Epithelial cell of proximal tubule (primary cell): ENCODE measurements around the gene ANKRD33B. TPM values are rescaled to one million over a fixed set of nuclear protein-coding genes. Genes with fewer than 3 reads are reported as not detected.

ENCODE experiments used
- DNase-seq: peaks from one replicate; pipeline ENCODE4 v3.0.0-alpha.2; 2011; ENCODE audit warnings: low read depth
- H3K4me3 ChIP-seq: 2 replicates; pipeline ENCODE4 v1.5.1; 2011; ENCODE audit warnings: low read depth, mild to moderate bottlenecking, low read length
- total RNA-seq: library from RNA; depleted of rRNA; stranded (reverse); fragments of >200 nt; gene quantifications from 2 replicates; pipeline ENCODE4 v1.2.3, GENCODE V29; 2015
- TF ChIP-seq, protein P1 (sequence below): conservative IDR thresholded peaks from 2 replicates; pipeline ENCODE4 v1.5.1; 2012; ENCODE audit warnings: low read depth, mild to moderate bottlenecking, low read length

Gene ANKRD33B
- total RNA-seq, 1 donor from 2014 or later, result 2.3 TPM

GRCh38 chr5:10678244-10678643 lies 114.4 kb downstream of the ANKRD33B start:
- no peak overlapping the region for H3K4me3 ChIP-seq
- DNase-seq, result no peak
- TF ChIP-seq, protein P1, sequence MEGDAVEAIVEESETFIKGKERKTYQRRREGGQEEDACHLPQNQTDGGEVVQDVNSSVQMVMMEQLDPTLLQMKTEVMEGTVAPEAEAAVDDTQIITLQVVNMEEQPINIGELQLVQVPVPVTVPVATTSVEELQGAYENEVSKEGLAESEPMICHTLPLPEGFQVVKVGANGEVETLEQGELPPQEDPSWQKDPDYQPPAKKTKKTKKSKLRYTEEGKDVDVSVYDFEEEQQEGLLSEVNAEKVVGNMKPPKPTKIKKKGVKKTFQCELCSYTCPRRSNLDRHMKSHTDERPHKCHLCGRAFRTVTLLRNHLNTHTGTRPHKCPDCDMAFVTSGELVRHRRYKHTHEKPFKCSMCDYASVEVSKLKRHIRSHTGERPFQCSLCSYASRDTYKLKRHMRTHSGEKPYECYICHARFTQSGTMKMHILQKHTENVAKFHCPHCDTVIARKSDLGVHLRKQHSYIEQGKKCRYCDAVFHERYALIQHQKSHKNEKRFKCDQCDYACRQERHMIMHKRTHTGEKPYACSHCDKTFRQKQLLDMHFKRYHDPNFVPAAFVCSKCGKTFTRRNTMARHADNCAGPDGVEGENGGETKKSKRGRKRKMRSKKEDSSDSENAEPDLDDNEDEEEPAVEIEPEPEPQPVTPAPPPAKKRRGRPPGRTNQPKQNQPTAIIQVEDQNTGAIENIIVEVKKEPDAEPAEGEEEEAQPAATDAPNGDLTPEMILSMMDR, result no peak

DNA sequence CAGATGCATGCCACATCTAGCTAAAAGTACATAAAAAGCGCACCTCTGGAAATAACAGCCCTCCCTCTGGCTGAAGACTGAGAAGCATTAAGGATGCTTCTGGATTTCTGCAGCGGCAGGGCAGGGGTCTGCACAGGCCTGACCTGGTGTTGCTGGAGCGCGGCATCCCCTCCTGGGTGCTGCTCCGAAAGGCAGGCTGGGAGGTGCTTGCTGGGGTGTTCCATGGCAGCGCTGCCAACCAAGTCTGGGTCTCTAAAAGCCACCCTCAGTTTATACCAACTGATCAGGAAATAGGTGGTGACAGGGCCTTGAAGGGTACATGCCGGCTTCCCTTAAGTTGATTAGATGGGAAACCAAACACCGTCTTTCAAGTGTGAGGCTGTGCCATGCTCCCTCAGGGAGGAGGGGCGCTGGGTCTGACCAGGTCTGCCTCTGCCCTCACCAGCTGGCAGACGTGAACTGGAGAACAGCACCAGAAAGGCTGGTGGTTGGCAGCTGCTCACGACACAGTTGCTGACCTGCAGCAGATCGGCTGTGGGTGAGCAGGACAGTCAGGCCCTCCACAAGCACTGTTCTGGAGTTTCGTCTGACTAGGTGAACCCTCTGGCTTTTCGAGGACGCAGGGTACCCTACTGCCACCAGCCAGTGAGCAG lies 115.6 kb downstream of the ANKRD33B start:
- DNase-seq, result no peak
- H3K4me3 ChIP-seq, result no peak overlapping the region
- TF ChIP-seq, protein P1, result no peak

DNA sequence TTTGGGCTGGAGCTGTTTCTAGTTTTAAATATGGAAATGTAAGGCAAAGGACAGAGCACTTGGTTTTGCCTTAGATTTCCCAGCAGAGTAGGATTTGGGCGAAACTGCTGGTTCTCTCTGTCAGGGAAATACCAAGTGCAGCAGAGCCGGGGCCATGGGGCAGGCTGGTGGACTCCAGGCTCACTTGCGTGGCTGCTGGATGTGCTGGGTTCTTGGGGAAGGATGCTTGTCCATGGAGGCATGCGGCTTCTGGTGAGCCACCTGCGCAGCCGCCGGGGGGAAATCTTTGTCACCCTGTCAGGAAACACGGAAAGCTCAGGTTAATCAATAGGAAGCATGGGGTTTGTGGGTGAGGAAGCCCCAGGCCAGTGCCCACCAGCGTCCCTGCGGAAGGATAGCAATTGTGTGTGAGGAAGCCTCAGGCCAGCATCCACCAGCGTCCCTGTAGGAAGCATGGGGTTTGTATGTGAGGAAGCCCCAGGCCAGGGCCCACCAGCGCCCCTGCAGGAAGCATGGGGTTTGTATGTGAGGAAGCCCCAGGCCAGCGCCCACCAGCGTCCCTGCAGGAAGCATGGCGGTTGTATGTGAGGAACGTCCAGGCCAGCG lies 117.1 kb downstream of the ANKRD33B start:
- TF ChIP-seq, protein P1, result no peak
- no peak for DNase-seq
- H3K4me3 ChIP-seq, result no peak overlapping the region

- no peak for DNase-seq
- H3K4me3 ChIP-seq, result no peak overlapping the region
- TF ChIP-seq, protein P1, result no peak
These were observed 118.1 kb downstream of the ANKRD33B start for GRCh38 chr5:10681731-10682679.

GRCh38 chr5:10682801-10683525 lies 119.1 kb downstream of the ANKRD33B start:
- TF ChIP-seq, protein P1, result no peak
- H3K4me3 ChIP-seq, result no peak overlapping the region
- DNase-seq, result no peak

- DNase-seq, result no peak
- TF ChIP-seq, protein P1, result no peak
These were observed 120.6 kb downstream of the ANKRD33B start for GRCh38 chr5:10684303-10685086.

More at GRCh38 chr5:10684303-10685086, 120.6 kb downstream of the ANKRD33B start:
- no peak overlapping the region for H3K4me3 ChIP-seq
